ENCODE results near the gene ACKR4.

DNA sequence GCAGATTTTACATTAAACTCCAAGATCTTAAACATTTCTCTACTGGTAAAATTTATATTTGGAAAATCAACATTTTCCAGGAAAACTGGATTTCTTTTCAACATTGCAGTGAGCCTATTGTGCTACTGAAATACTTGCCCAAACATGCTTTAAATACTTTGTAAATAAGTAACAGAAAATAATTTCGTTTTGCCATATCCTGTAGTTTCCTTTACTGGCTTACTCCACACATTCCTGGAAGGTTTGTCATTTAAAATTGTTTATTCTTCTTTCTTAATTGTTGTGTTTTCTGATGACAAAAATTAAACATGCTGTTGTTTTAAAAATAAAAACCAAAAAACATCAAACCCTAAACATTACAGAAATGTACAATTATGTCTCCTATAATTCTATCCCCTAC is 40.5 kb downstream of the ACKR4 start:
- no peak for TF ChIP-seq CTCF (IDR thresholded peaks at IDR 0.05 in 4 of 5, conservative IDR thresholded peaks at IDR 0.05 in 1 of 5)
- TF ChIP-seq POLR2A (IDR thresholded peaks at IDR 0.05), result no peak

Data from gastrocnemius medialis (tissue), 4 donors.